Left kidney (tissue), 2 donors: Measurements from ENCODE around the gene FOSL1. TPM values are rescaled to one million over a fixed set of nuclear protein-coding genes. Genes with fewer than 3 reads are reported as not detected.
"Not testable (repeated sequence)": the region's sequence is repeated elsewhere in the genome, so short reads cannot be mapped to it uniquely, and the experiment has no call there.

Source experiments
- DNase-seq: peaks from one replicate; pipeline ENCODE4 v3.0.0-alpha.2; 2013
- polyA plus RNA-seq: library from polyadenylated mRNA; unstranded; fragments of 120-200 nt; gene quantifications from one replicate; pipeline ENCODE4 v1.2.1, GENCODE V29; 2013; ENCODE audit not compliant: insufficient read length

The FOSL1 gene
- polyA plus RNA-seq, 1 donor, result not detected

DNA sequence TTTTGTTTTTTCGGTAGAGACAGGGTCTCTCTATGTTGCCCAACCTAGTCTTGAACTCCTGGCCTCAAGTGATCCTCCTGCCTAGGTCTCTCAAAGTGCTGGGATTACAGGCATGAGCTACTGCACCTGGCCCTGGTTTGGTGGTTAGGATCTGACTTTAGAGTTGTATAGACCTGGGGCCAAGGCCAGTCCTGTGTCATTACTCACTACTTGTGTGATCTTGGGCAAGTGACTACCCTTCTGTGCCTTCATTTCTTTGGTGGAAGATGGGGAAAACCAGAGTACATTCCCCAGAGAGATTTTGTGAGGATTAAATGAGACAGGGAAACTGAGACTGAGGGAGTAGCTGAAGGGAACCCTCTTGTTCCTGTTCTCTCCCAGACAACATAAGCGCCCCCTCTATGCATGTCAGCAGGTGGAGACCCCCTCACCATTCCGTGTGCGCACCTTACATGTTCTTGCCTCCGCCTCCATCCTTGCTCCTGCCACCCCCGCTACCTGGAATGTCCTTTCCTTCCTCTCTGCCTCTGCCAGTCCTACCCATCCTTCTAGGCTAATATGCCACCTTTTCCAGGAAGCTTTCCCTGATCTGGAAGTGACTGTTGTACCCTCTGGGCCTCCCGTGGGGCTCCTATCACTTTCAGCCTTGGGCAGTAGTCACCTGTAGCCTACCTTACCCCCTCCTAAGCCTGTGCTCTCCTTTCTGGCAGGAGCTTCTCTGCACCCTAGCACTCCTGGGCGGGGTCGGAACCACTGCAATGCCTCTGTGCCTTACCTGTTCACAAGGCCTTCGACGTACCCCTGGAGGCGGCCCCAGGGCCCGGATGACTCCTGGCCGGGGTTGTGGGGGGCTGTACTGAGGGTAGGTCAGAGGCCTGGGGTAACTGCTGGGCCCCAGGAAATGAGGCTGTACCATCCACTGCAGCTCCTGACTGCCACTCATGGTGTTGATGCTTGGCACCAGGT, 3.9 kb downstream of the FOSL1 start:
- DNase-seq, result no peak

DNA sequence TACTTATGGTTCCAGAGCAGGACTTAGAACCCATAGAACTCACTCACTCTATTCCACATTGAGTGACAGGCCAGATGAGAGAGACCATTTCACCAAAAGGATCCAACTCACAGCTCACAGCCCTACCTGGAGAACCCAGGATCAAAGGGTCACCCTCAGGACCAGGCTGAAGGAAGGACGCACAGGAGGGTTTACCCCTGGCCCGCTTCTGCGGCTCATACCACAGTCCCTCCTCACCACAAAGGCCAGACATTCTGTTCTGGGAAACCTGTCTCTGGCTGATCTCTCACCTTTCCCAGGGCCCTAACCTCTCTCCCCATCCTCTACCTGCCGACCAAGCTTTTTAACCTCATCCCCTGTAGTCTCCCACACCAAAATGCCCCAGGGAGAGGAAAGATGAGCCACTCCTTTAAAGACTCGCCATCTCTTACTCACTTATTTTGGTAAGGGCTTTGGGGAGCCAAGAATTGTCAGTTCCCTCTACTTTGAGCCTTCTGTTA, 4.7 kb downstream of the FOSL1 start:
- no peak for DNase-seq

DNA sequence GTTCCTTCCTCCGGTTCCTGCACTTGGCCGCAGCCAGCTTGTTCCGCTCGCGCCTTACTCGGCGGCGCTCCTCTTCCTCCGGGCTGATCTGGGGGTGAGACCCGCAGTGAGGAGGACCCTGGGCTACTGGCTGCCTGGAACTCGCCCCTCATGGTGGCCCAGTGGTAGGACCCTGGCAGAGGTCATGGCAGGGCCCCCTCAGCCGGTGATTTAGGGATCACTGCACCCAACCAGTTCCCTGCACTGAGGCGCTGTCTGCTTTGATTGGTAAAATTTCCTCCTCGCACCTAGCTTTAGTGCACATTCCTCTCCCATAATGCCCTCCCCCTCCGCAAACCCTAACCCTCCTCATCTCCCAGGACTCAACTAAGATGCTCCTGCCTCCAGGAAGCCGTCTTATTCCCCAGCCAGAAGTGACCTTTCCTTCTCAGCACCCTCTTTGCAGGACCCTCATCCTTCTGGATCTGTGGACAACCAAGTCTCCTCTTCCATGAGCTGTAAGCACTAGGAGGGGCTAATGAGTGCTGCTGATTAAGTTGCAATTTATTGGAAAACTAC, 6.1 kb downstream of the FOSL1 start:
- no peak for DNase-seq

DNA sequence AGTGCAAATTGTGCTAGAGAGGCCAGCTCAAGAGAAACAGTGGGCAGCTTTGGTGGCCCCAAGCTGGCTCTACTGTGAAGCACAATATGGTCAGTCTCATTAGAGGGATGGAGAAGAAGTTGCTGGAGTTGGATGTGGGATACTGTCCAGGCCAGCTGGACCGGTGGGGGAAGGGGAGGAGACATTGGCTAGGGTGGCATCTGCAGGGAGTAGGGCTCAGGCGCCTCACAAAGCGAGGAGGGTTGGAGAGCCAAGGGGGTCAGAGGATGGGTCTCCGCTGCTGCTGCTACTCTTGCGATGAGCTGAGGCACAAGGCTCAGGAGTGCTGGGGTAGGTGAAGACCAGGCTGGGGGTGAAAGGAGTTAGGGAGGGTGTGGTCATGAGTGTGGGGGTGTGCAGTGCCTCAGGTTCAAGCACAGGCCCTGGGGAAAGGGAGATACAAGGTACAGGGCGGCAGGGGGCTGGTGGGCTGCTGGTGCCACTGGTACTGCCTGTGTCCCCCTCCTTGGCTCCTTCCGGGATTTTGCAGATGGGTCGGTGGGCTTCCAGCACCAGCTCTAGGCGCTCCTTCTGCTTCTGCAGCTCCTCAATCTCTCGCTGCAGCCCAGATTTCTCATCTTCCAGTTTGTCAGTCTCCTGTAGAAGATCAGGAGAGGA, 7.4 kb downstream of the FOSL1 start:
- DNase-seq, result no peak

DNA sequence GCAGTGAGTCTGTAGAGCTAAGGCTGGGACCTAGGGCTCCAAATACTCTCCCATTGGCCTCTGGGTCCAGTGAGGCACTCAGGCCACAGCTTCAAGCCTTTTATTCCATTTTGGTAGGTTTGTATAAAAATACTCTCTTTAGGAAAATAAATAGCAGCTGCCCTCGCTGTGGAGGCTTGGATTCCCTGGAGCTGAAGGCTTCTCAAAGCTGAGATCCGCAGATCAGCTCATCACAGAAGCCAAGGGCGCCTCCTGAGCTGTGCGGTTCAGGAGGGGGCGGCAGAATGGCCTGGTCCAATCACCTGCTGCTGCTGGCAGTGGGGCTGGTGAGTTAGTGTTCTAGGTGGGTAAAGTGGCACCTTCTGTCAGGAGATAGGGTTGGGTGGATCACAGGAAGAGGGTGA, 8.0 kb downstream of the FOSL1 start:
- not testable (repeated sequence) for DNase-seq

DNA sequence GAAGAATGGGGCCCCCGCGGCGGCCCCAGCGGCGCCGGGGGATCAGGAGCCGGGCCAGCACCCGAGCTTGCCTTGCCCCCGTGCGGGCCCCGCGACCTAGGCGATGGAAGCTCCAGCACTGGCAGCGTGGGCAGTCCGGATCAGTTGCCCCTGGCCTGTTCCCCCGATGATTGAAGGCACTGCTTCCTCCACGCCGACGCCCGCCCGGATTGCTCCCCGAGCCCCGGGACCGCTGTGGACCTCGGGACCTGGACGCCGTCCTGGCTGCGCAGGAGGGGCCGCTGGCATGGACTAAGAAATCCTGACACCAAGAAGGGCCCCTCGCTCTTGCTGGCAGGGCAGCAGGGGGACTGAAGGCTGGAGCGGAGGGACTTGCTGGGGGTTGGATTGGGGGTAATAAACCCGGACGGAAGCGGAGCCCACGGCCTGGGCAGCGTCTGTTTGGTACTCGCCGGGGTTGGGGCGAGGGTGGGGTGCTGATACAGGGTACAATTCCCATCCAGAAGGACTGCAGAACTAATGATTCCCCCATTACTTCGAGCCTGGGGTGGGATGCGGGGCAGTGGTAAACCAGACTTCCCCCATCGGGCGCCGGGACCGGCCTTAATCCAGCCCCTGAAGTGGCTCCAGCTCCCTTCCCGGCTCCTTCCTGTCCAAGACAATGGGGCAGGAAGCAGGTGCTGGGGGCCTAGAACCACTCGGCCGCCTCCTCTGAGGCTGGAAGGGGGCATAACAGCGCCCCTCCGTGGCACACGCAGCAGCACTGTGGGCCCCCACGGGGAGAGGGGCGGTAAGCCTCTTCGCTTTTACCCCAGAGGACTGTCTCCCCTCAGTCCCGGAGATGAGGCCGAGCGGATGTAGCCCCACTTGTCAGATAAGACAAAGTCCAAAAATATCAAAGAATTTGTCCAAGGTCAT, 8.7 kb downstream of the FOSL1 start:
- DNase-seq, result no peak

DNA sequence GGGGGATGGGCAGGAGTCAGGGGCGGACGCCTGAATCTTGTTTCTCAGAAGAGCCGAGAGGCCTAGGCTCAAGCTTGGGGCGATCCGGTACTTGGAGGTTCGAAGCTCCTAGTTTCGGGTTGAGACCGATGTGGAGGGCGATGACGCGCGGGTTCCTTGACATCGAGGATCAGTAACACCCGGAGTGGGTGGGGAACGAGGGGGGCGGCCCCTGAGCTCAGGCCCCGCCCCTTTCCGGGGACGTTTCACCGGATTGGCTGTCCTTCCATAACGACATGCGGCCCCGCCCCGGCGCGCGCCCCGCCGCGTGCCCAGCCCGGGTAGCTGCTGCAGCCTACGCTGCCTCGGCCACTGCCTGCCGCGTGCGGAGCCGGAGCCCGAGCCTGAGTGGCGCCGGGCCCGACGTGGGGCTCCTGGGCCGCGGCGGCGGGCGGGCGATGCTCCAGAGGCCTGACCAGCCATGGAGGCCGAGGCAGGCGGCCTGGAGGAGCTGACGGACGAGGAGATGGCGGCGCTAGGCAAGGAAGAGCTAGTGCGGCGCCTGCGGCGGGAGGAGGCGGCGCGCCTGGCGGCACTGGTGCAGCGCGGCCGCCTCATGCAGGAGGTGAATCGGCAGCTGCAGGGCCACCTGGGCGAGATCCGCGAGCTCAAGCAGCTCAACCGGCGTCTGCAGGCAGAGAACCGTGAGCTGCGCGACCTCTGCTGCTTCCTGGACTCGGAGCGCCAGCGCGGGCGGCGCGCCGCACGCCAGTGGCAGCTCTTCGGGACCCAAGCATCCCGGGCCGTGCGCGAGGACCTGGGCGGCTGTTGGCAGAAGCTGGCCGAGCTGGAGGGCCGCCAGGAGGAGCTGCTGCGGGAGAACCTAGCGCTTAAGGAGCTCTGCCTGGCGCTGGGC, 9.6 kb downstream of the FOSL1 start, which contains the start of gene CCDC85B:
Gene CCDC85B, plus strand, starts transcription at position 350 of the 895 bp plus-strand sequence. Its CDS starts 111 bp downstream, at position 461.
- peak; percentile 97 for DNase-seq

DNA sequence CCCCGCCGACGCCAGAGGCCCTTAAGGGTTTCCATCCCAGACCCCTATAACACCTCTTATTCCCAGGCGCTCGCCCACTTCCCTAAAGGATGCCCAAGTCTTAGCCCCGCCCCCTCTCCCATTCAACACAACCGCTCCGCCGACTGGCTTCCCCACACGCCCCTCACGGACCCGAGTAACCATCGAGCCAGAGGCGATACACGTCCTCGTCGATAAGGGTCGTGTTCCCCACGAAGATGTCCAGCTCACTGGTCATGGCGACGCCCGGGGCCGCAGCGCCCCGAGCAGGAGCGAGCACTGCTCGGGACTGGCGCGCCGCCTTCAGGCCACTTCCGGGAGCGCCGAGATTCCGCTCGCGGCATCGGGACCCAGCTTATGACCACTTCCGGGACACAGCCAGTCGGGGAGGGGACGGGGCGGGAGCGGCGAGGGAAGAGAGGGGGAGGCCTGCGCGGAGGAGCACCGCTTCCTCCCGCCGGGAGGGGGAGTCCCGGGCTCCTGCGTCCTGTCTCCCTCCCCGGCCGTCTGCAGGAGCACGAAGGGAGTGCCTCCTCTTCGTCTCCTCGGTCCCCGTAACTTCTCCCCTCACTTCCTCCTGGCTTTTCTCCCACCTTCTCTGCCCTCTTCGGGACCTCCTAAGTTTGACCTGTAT, 11.9 kb downstream of the FOSL1 start, which contains the start of gene FIBP:
Gene FIBP, minus strand, starts transcription at position 309 of the 652 bp plus-strand sequence. Its CDS starts 53 bp downstream, at position 256.
- peak; percentile 94 for DNase-seq

DNA sequence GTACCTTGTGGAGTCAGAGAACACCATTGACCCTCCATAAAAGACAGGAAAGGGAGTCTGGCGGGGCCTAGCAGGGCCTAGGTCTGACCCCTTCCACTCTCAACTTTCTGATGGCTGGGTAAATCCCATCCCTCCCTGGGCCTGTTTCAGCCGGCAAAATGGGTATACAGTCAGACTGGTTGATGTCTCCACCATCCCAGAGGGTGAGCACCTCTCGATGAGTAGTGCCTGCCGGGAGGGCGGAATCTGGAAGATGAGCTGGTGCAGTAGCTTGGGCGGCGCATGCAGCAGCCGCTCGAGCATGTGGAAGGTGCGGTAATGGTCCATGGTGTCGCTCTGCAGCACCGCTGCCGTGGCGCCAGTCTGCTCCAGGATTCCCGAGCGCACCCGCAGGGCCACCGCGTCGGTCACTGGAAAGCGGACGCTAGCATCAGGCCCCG, 12.4 kb downstream of the FOSL1 start:
- no peak for DNase-seq

DNA sequence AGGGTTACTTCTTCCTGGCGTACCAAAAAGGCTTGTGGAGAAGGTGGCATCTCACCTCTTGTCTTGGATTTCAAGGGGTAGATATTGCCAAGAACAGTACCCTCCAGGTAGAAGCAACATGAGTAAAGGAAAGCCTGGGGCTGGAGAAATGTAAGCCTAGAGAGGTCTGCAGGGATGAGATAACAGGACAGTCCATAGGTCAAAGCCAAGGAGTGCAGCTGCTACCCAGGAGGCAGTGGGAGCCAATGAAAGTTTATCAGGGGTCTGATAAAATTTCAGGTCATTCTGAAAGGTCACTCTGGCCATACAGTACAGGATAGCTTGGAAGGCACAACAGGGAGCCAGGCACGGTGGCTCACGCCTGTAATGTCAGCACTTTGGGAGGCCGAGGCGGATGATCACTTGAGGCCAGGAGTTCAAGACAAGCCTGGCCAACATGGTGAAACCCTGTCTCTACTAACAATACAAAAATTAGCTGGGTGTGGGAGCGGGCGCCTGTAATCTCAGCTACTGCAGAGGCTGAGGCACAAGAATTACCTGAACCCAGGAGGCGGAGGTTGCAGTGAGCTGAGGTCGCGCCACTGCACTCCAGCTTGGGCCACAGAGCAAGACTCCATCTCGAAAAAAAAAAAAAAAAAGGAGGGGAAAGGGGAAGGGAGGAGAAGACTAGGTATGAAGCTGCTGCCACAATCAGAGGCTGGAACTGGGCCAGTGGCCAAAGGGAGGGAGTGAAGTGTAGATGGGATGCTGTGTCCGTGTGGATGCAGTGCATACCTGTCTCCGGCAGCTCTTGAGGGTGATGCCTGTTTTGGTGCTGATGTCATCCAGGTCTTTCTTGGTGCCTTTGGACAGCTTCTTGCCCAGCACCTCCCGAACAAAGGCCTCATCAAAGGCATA, 13.1 kb downstream of the FOSL1 start:
- no peak for DNase-seq

DNA sequence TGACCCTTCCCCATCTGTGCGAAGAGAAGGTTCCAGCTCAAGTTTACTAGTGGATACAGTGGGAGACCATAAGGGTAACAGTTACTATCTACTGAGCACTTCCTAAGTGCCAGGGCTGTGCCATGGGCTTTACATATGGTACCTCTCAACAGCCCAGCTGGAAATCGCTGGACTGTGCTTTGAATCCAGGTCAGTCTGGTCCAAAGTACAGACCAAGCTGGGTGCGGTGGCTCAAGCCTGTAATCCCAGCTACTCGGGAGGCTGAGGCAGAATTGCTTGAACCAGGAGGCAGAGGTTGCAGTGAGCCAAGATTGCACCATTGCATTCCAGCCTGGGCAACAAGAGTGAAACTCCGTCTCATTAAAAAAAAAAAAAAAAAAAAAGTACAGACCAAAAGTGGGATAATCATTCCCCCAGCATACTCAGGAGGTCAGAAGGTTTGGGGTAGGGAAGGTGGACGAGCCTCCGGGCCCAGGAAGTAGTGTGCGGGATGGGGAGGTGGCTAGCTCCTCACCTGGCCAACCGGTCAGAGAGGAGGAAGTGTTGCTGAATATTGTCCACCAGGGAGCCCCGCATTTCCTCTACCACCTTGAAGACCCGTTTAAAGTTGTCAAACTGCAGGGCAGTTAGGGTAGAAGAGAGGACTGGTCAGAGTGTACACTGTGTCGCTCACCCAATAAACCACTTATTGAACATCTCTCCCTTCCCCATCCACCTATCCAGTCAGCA, 14.2 kb downstream of the FOSL1 start:
- no peak for DNase-seq

DNA sequence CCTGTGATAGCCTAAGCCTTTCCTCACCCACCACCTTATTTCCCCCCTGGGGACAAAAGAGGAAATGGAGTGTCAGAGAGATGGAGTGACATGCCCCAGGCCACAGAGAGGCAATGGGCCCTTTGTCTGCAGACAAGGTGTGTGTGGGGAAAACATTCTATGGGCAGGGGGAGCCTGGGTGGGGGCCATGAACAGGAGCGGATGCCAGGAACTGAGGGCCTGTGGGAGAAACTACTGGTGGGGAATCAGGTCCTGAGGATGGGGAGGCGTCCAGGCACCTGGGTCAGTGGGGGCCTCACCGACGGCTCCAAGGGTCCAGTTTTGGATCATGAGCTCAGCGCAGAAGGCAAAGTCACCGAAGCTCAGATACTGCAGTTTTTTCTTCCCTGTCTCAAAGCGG, 15.0 kb downstream of the FOSL1 start:
- DNase-seq, result no peak

DNA sequence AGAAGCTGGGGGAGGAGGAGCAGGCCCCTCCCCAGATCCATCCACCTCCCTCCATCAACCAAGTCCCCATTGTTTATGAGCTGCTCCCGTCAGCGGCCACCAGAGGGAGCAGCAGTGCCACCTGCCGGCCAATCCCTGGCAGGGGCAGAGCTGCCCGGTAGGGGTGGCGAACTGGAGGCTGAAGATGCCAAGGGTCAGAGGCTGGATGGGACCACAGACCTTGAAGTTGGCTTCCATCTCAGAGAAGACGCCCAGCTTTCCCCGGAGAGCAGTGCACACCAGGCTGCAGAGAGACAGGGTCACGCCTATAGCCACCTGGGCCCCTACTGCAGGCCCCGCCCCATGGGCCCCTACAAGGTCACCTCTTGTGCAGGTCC, 15.5 kb downstream of the FOSL1 start:
- no peak for DNase-seq

DNA sequence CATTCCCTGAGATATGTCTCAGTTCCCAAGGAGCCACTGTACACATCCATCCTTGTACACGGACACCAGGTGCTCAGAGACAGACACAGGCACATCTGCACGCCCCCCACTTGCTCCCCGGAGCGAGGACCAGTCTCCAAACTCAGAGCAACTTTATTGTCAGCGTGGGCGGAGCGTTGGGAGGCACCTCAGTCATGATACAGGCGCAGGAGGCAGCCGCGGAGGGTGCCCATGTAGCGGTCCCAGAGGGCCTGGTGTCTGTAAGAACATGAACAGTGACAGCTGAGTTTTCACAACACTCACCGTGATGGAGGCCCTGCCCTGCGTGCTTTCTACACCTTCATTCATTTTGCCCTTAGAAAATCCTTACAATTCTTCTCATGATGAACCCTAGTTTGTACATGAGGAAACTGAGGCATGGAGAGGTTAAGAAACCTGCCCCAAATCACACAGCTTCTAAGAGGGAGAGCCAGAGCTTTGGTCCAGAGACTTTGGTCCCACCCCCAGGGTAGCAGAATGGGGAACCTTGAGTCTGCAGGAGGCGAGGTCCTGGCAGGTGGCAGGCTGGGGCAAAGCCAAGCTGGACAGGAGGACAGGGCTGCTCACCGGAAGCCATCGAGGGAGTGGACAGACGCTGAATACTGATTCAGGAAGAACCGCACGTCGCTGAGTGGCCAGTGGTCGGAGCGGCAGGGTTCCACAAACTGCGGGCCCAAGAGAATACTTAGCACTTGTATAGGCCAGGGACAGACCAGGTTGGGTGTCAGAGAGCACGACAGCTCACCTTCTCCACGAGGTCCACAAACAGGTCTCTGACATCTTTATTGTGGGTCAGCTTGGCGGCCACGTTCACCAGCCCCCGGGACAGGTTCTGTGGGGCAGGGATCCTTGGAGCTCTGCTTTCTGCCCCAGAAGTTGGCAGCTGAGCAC, 16.1 kb downstream of the FOSL1 start:
- DNase-seq, result no peak

DNA sequence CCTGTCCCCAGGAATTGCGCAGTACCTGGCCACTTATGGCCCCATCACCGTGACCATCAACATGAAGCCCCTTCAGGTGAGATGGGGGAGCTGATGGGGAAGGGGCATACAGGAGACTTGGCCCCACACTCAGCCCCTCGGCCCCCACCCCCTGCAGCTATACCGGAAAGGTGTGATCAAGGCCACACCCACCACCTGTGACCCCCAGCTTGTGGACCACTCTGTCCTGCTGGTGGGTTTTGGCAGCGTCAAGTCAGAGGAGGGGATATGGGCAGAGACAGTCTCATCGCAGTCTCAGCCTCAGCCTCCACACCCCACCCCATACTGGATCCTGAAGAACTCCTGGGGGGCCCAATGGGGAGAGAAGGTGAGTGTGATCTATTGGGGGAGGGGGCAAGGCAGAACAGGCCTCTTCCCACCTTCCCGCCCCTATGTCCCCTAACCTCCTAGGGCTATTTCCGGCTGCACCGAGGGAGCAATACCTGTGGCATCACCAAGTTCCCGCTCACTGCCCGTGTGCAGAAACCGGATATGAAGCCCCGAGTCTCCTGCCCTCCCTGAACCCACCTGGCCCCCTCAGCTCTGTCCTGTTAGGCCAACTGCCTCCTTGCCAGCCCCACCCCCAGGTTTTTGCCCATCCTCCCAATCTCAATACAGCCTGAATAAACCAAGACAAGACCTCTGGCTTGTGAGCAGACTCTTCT, 17.0 kb downstream of the FOSL1 start:
- DNase-seq, result no peak
